Right lobe of liver (tissue), 6 donors: ENCODE results near the gene TCF23. TPM values are rescaled to one million over a fixed set of nuclear protein-coding genes. Genes with fewer than 3 reads are reported as not detected.
"Not testable (repeated sequence)": the region's sequence is repeated elsewhere in the genome, so short reads cannot be mapped to it uniquely, and the experiment has no call there.

ENCODE experiments used
- ATAC-seq, 4 donors: fragments of 200-7000 bp; cut with Tn5 transposase; one replicate each; pipeline ENCODE4 v1.9.1; 2020; ENCODE audit warnings: mild to moderate bottlenecking in 4 of 4, moderate library complexity in 4 of 4
- DNase-seq, 3 donors: peaks; one replicate each; pipeline ENCODE4 v3.0.0-alpha.2; 2020
- H3K27ac ChIP-seq, 3 donors: fragments of 200-600 bp; one replicate each; pipeline ENCODE4 v1.8.0; 2022
- H3K27me3 ChIP-seq, 2 donors: fragments of 200-600 bp; one replicate each; pipeline ENCODE4 v1.8.0; 2022
- H3K36me3 ChIP-seq, 4 donors: fragments of 200-600 bp; sonication (generic) in 1 of 4; one replicate each; pipeline versions ENCODE4 v1.5.1 to v1.8.0; 2017 to 2022; ENCODE audit warnings: control low read depth in 1 of 4
- H3K4me1 ChIP-seq, 4 donors: fragments of 200-600 bp; sonication (generic) in 1 of 4; one replicate each; pipeline versions ENCODE4 v1.5.1 to v1.8.0; 2017 to 2022; ENCODE audit warnings: control low read depth in 1 of 4
- H3K4me3 ChIP-seq, 3 donors: fragments of 200-600 bp; one replicate each; pipeline ENCODE4 v1.8.0; 2022
- H3K9me3 ChIP-seq, 4 donors: fragments of 200-600 bp; sonication (generic) in 1 of 4; one replicate each; pipeline versions ENCODE4 v1.5.1 to v1.8.0; 2017 to 2022; ENCODE audit warnings: control low read depth in 1 of 4
- POLR2A ChIP-seq: fragments of 450-650 bp; IDR thresholded peaks from one replicate; pipeline ENCODE4 v1.6.1; 2017; ENCODE audit warnings: antibody characterized with exemption, mild to moderate bottlenecking
- WGBS: methylation state at CpG from one replicate; pipeline ENCODE4 v1.1.6; 2018; ENCODE audit warnings: low coverage, low lambda C conversion rate; ENCODE audit not compliant: insufficient coverage; ENCODE audit errors: missing lambda C conversion rate; 5-methylcytosine and 5-hydroxymethylcytosine counted together
- intact Hi-C, 2 donors: fragments of 100-400 bp; cut with DNase I; formaldehyde crosslinking; loops; one replicate each; pipeline versions ENCODE4 v1.11.2 to v1.14.1; 2022
- total RNA-seq, 6 experiments: library from RNA; depleted of rRNA in 2 of 6; stranded (reverse); fragments of >200 nt in 2 of 6; fragmentation: NEBNext Ultra II Directional in 3 of 6; extraction: Animal tissue kit (Norgen Biotek cat#: 25700) in 3 of 6; gene quantifications; one replicate each; pipeline versions ENCODE4 v1.1.0 to v1.2.4, GENCODE V29; 2016 to 2023
- TF ChIP-seq, protein P1 (sequence below), 4 donors: fragments of 200-600 bp in 3 of 4; fragments of 450-650 bp in 1 of 4; IDR thresholded peaks; one replicate each; pipeline versions ENCODE4 v1.5.1 to v1.8.0; 2016 to 2022; ENCODE audit warnings: antibody characterized with exemption in 4 of 4, mild to moderate bottlenecking in 2 of 4
- donor health status: DM: no; HTN: yes; CAD: no.
- donor health status: DM: no; HTN: no; CAD: no.
- donor health status: DM: no; HTN: no; CAD: no.
- donor health status: DM: no; HTN: yes; CAD: no.
- donor health status: DM: no; HTN: yes; CAD: no.

The TCF23 gene
- total RNA-seq, 6 experiments from 2014 or later, result 0.04 TPM; not detected in 5

DNA sequence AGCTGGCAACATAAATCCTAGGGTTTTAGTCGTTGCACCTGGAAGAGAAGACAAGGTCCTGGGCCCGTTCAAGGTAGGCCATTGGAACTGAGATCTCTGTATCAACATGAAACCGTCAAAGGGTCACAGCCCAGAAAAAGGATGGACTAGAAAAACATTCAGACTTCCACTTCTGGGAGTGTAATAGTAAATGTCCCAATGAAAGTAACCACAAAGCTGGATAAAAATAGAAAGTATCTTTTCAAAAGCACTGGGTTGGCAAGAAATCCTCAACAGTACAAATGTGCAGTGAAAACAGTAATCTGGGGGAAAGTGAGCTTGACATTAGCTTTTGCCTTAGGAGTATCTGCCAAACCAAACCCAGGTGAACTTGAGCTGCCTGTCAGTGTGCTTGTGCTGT is 42.8 kb upstream of the TCF23 start:
- DNase-seq (no peak), ATAC-seq (no peak)
- TF ChIP-seq POLR2A, result no peak
- TF ChIP-seq, protein P1, sequence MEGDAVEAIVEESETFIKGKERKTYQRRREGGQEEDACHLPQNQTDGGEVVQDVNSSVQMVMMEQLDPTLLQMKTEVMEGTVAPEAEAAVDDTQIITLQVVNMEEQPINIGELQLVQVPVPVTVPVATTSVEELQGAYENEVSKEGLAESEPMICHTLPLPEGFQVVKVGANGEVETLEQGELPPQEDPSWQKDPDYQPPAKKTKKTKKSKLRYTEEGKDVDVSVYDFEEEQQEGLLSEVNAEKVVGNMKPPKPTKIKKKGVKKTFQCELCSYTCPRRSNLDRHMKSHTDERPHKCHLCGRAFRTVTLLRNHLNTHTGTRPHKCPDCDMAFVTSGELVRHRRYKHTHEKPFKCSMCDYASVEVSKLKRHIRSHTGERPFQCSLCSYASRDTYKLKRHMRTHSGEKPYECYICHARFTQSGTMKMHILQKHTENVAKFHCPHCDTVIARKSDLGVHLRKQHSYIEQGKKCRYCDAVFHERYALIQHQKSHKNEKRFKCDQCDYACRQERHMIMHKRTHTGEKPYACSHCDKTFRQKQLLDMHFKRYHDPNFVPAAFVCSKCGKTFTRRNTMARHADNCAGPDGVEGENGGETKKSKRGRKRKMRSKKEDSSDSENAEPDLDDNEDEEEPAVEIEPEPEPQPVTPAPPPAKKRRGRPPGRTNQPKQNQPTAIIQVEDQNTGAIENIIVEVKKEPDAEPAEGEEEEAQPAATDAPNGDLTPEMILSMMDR (IDR thresholded peaks at IDR 0.05), result no peak
- Histone ChIP-seq H3K27ac (no peak overlapping the region), H3K36me3 (no peaks in the 10 kb centered on the region), H3K4me1 (no peaks in the 10 kb centered on the region), H3K9me3 (no peaks in the 10 kb centered on the region), H3K4me3 (no peak overlapping the region), H3K27me3 (no peaks in the 10 kb centered on the region)
- intact Hi-C loops, result no loop called here
- WGBS, result 30% methylated on average over 3 of the region's 3 CpGs

DNA sequence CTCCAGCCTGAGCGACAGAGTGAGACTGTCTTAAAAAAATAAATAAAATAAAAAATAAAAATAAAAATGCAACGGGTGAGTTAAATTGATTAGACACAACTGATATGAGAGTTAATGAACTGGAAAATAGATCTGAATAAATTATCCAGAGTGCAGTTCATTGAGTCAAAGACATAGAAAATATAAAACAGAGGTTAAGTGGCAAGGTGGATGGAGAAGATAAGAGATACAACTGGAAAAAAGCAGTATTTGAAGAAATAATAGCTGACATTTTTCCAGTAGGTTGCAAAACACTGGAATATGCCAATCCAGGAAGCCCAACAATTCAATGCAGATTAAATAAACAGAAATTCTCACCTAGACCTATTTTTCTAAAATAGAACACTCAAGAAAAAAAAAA is 40.6 kb upstream of the TCF23 start:
- intact Hi-C loops, result no loop called here
- Histone ChIP-seq H3K4me3 (no peak overlapping the region), H3K9me3 (no peaks in the 10 kb centered on the region), H3K27ac (no peak overlapping the region), H3K4me1 (no peaks in the 10 kb centered on the region), H3K36me3 (no peaks in the 10 kb centered on the region), H3K27me3 (no peaks in the 10 kb centered on the region)
- WGBS, result 62% methylated on average over 2 of the region's 2 CpGs
- DNase-seq (no peak), ATAC-seq (no peak)
- no peak for TF ChIP-seq POLR2A
- TF ChIP-seq, protein P1 (IDR thresholded peaks at IDR 0.05), result no peak

DNA sequence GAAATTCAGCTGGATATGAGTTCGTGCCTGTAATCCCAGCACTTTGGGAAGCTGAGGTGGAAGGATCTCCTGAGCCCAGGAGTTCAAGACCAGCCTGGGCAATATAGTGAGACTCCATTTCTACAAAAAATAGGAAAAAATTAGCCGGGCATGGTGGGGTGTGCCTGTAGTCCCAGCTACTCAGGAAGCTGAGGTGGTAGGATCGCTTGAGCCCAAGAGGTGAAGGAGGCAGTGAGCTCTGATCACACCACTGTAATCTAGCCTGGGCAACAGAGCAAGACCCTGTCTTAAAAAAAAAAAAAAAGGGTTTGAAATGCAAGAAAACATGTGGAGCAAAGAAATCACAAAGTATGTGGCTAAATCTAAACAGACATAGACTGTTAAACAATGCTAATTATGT is 39.7 kb upstream of the TCF23 start:
- Histone ChIP-seq H3K27me3 (no peaks in the 10 kb centered on the region), H3K4me3 (no peak overlapping the region), H3K27ac (no peak overlapping the region), H3K36me3 (no peaks in the 10 kb centered on the region), H3K9me3 (no peaks in the 10 kb centered on the region), H3K4me1 (no peaks in the 10 kb centered on the region)
- DNase-seq, result no peak
- intact Hi-C loops, result no loop called here
- no peak for ATAC-seq
- 90% methylated on average over 2 of the region's 3 CpGs for WGBS
- TF ChIP-seq, protein P1 (IDR thresholded peaks at IDR 0.05), result no peak
- TF ChIP-seq POLR2A, result no peak

DNA sequence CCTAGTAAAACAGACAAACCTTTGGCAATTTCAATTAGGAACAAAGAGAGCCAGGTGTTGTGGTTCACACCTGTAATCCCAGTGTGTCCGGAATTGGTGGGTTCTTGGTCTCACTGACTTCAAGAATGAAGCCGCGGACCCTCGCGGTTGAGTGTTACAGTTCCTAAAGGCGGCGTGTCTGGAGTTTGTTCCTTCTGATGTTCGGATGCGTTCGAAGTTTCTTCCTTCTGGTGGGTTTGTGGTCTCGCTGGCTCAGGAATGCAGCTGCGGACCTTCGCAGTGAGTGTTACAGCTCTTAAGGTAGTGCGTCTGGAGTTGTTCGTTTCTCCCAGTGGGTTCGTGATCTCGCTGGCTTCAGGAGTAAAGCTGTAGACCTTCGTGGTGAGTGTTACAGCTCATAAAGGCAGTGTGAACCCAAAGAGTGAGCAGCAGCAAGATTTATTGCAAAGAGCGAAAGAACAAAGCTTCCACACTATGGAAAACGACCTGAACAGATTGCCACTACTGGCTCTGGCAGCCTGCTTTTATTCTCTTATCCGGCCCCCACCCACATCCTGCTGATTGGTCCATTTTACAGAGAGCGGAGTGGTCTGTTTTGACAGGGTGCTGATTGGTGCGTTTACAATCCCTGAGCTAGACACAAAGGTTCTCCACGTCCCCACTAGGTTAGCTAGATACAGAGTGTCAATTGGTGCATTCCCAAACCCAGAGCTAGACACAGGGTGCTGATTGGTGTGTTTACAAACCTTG is 38.0 kb upstream of the TCF23 start:
- H3K36me3 ChIP-seq, H3K4me1 ChIP-seq, H3K27me3 ChIP-seq, ATAC-seq, H3K27ac ChIP-seq, H3K4me3 ChIP-seq, H3K9me3 ChIP-seq, intact Hi-C loops, DNase-seq: not testable (repeated sequence)
- 85% methylated on average over 18 of the region's 24 CpGs for WGBS

DNA sequence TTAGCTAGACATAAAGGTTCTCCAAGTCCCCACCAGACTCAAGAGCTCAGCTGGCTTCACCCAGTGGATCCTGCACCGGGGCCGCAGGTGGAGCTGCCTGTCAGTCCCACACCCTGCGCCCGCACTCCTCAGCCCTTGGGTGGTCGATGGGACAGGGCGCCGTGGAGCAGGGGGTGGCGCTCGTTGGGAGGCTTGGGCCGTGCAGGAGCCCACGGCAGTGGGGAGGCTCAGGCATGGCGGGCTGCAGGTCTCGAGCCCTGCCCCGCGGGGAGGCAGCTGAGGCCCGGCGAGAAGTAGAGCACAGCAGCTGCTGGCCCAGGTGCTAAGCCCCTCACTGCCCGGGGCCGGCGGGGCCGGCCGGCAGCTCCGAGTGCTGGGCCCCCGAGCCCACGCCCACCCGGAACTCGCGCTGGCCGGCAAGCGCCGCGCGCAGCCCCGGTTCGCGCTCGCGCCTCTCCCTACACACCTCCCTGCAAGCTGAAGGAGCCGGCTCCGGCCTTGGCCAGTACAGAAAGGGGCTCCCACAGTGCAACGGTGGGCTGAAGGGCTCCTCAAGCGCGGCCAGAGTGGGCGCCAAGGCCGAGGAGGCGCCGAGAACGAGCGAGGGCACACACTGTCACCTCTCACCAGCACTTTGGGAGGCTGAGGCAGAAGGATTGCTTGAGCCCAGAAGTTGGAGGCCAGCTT is 37.3 kb upstream of the TCF23 start:
- H3K4me3 ChIP-seq, H3K27me3 ChIP-seq, ATAC-seq, H3K27ac ChIP-seq, H3K4me1 ChIP-seq, H3K36me3 ChIP-seq, H3K9me3 ChIP-seq, intact Hi-C loops, DNase-seq: not testable (repeated sequence)
- whole genome bisulfite sequencing, result 80% methylated on average over 2 of the region's 49 CpGs
